DOHH2 (cell line): ENCODE measurements around the gene PYGM.

Experiments
- H3F3A ChIP-seq: fragments of 200-600 bp; sonication (generic), shearing (Covaris generic); 2 replicates; pipeline ENCODE4 v1.6.0; 2016; ENCODE audit warnings: antibody characterized with exemption, mild to moderate bottlenecking; ENCODE audit not compliant: control insufficient read depth, insufficient read depth
- H3K27ac ChIP-seq: fragments of 200-600 bp; sonication (generic); 2 replicates; pipeline ENCODE4 v1.5.1; 2014; ENCODE audit warnings: low read depth, mild to moderate bottlenecking, low read length, moderate library complexity
- H3K27me3 ChIP-seq: fragments of 200-600 bp; sonication (generic); 2 replicates; pipeline ENCODE4 v1.6.1; 2014; ENCODE audit warnings: mild to moderate bottlenecking, low read length, mixed read lengths; ENCODE audit not compliant: control insufficient read depth
- H3K36me3 ChIP-seq: fragments of 200-600 bp; sonication (generic); 2 replicates; pipeline ENCODE4 v1.6.1; 2014; ENCODE audit warnings: mild to moderate bottlenecking, low read length, moderate library complexity, mixed read lengths; ENCODE audit not compliant: control insufficient read depth
- H3K4me1 ChIP-seq: fragments of 200-600 bp; sonication (generic); 2 replicates; pipeline ENCODE4 v1.6.1; 2014; ENCODE audit warnings: mild to moderate bottlenecking, low read length, mixed read lengths; ENCODE audit not compliant: control insufficient read depth
- H3K4me2 ChIP-seq: fragments of 200-600 bp; sonication (generic); 2 replicates; pipeline ENCODE4 v1.6.0; 2014; ENCODE audit warnings: mild to moderate bottlenecking, low read length, moderate library complexity
- H3K4me3 ChIP-seq: fragments of 200-600 bp; sonication (generic); 2 replicates; pipeline ENCODE4 v1.5.1; 2014; ENCODE audit warnings: mild to moderate bottlenecking, low read length, mixed read lengths
- H3K79me2 ChIP-seq: fragments of 200-600 bp; sonication (generic); 2 replicates; pipeline ENCODE4 v1.6.1; 2014; ENCODE audit warnings: mild to moderate bottlenecking, low read length, mixed read lengths; ENCODE audit not compliant: control insufficient read depth
- H3K9me2 ChIP-seq: fragments of 200-600 bp; sonication (generic); replicated peaks from 2 replicates; pipeline ENCODE4 v1.6.1; 2014; ENCODE audit warnings: mild to moderate bottlenecking, low read length, mixed read lengths; ENCODE audit not compliant: control insufficient read depth
- H3K9me3 ChIP-seq: fragments of 200-600 bp; sonication (generic); 2 replicates; pipeline ENCODE4 v1.6.1; 2014; ENCODE audit warnings: antibody characterized with exemption, low read length, mixed read lengths; ENCODE audit not compliant: control insufficient read depth, insufficient read depth
- H4K20me1 ChIP-seq: fragments of 200-600 bp; sonication (generic); 2 replicates; pipeline ENCODE4 v1.6.0; 2014; ENCODE audit warnings: low read depth, mild to moderate bottlenecking, antibody characterized with exemption, low read length, moderate library complexity; ENCODE audit not compliant: control insufficient read depth, insufficient read depth
- CTCF ChIP-seq: fragments of 200-600 bp; sonication (generic); IDR thresholded peaks from one replicate; pipeline ENCODE4 v1.5.1; 2014; ENCODE audit warnings: antibody characterized with exemption, mild to moderate bottlenecking, low read depth, low read length; ENCODE audit not compliant: poor library complexity, severe bottlenecking
- EZH2phosphoT487 ChIP-seq: fragments of 200-600 bp; sonication (generic); IDR thresholded peaks from 2 replicates; pipeline ENCODE4 v1.6.1; 2017; ENCODE audit warnings: borderline replicate concordance, mild to moderate bottlenecking, antibody characterized with exemption, low read length, moderate library complexity, mixed read lengths

The PYGM gene

GRCh38 chr11:64731601-64732000 is 28.2 kb downstream of the PYGM start:
- no peaks in the 10 kb centered on the region for H3K4me1 ChIP-seq
- no peak overlapping the region for H3K4me3 ChIP-seq
- H3K27ac ChIP-seq = no peak overlapping the region
- no peaks in the 10 kb centered on the region for H4K20me1 ChIP-seq
- no peaks in the 10 kb centered on the region for H3K79me2 ChIP-seq
- no peak for TF ChIP-seq EZH2phosphoT487
- no peak for TF ChIP-seq CTCF
- H3K27me3 ChIP-seq = no peaks in the 10 kb centered on the region
- no peaks in the 10 kb centered on the region for H3F3A ChIP-seq
- no peaks in the 10 kb centered on the region for H3K9me3 ChIP-seq
- peaks cover 45% of the 10 kb centered on the region for H3K36me3 ChIP-seq
- no peaks in the 10 kb centered on the region for H3K9me2 ChIP-seq
- no peak overlapping the region for H3K4me2 ChIP-seq

- Histone ChIP-seq H3K4me2 (no peak overlapping the region), H3K27me3 (no peaks in the 10 kb centered on the region), H3K4me1 (no peaks in the 10 kb centered on the region), H3K9me3 (no peaks in the 10 kb centered on the region), H3K27ac (no peak overlapping the region), H3F3A (no peaks in the 10 kb centered on the region), H3K9me2 (no peaks in the 10 kb centered on the region), H3K36me3 (peaks cover 29% of the 10 kb centered on the region), H4K20me1 (no peaks in the 10 kb centered on the region), H3K4me3 (no peak overlapping the region), H3K79me2 (no peaks in the 10 kb centered on the region)
- TF ChIP-seq EZH2phosphoT487 (no peak), CTCF (no peak)
These were observed 29.9 kb downstream of the PYGM start for GRCh38 chr11:64729851-64730382.

GRCh38 chr11:64728757-64729365 is 30.9 kb downstream of the PYGM start:
- Histone ChIP-seq H3K4me2 (no peak overlapping the region), H3K9me3 (no peaks in the 10 kb centered on the region), H4K20me1 (no peaks in the 10 kb centered on the region), H3K27me3 (no peaks in the 10 kb centered on the region), H3K27ac (no peak overlapping the region), H3K79me2 (no peaks in the 10 kb centered on the region), H3K4me3 (no peak overlapping the region), H3K36me3 (peaks cover 24% of the 10 kb centered on the region), H3F3A (no peaks in the 10 kb centered on the region), H3K9me2 (no peaks in the 10 kb centered on the region), H3K4me1 (peaks cover 6% of the 10 kb centered on the region)
- TF ChIP-seq EZH2phosphoT487 (no peak), CTCF (no peak)
